Measurements from ENCODE around the gene EXOC6.

EXOC6 gene

GRCh38 chr10:92834331-92834730 is 14.0 kb upstream of the EXOC6 start:
- DNase-seq (ENCODE audit: low spot score) = no peak

DNA sequence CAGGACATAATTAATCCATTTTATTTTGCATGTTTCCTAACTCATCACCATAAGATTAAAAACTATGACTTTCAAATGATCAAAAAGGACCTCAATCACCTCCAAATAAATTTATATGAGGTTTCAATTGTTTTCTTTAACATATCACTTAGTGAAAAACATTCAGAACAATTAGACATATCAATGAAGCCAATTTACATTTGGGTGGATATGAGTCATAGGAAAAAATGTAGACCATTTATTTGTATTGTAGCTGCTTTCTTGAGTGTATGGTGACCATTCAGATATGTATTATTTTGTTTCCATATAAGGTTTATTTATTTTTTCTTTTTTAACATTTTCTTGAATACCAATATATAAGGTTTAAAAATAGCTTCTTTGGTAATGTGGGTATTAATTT is 13.3 kb upstream of the EXOC6 start:
- DNase-seq (ENCODE audit: low spot score) = no peak

DNA sequence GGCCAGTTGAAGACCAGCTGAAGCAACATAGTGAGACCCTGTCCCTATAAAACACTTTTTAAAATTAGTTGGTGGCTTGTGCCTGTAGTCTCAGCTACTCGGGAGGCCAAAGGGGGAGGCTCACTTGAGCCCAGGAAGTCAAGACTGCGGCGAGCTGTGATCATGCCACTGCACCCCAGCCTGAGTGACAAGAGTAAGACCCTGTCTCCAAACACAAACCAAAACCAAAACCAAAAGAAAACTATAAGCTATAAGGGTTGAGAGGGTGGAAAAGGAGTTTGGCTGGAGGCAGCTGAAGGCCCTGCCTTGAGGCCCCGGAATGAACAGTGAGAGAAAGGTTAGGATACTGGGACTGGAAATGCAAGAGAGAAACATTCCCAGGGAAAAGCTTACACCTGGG is 10.9 kb upstream of the EXOC6 start:
- no peak for DNase-seq (ENCODE audit: low spot score)

DNA sequence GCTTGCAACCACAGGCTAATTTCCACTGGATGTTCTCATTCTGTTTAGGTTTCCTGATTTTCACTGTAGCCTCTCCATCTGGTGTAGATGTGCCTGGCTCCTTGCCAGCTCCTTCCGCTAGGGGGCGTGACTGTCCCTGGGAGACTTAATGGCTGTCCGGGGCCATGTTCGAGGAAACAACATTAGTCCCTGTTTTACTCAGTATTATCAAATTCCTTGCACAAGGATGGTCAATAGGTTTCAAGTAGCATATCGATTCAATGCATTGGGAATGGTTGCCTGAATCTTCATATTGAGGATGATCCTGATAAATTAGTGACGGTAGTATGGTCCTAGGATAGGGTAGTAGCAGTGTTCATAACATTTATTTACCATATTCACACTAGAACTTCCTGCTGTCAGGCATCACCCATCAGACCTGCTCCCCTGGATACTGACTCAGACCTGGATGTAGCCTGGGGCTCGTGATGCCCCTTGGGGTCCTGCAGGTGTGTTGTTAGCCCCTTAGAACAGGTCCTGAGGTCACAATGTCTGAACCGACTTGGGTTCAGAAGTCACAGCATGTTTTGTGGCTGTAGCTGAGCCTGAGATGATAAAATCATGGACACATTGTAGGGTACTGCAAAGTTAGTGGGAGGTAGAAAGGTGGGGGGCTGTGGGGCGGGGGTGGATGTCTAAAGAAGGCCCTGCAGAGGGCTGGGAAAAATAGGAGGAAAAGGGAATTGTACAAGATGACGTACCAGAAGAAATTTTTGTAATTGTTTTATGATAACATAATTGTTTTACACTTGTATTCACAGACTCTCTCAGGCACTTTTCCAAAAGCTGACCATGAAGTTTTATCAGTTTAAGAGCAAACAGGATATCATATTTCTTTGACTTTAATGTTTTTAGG is 8.9 kb upstream of the EXOC6 start:
- DNase-seq (ENCODE audit: low spot score) = peak; percentile 53

DNA sequence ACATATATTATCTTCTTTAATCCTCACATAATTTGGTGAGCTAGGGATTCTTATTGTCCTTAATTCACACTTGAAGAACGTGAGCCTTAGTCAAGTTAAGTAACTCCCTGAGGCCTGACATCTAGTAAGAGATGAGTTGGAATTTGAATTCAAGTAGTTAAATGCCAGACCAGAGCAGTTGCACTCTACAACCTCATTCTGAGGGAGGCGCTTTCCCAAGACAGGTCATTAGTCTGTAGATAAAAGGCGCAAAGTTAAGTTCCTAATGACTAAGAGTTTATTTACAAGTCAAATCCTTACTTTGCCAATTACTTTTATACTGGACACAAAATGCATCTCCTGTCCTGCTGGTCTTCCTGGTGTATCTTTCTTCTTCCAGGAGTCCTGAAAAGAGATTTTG is 3.6 kb upstream of the EXOC6 start:
- DNase-seq (ENCODE audit: low spot score) = no peak

- no peak for DNase-seq (ENCODE audit: low spot score)
Measured at GRCh38 chr10:92845921-92846320, 2.4 kb upstream of the EXOC6 start.

GRCh38 chr10:92846344-92846743 is 2.0 kb upstream of the EXOC6 start:
- DNase-seq (ENCODE audit: low spot score) = no peak

GRCh38 chr10:92846854-92847201 is 1.5 kb upstream of the EXOC6 start:
- DNase-seq (ENCODE audit: low spot score) = no peak

DNA sequence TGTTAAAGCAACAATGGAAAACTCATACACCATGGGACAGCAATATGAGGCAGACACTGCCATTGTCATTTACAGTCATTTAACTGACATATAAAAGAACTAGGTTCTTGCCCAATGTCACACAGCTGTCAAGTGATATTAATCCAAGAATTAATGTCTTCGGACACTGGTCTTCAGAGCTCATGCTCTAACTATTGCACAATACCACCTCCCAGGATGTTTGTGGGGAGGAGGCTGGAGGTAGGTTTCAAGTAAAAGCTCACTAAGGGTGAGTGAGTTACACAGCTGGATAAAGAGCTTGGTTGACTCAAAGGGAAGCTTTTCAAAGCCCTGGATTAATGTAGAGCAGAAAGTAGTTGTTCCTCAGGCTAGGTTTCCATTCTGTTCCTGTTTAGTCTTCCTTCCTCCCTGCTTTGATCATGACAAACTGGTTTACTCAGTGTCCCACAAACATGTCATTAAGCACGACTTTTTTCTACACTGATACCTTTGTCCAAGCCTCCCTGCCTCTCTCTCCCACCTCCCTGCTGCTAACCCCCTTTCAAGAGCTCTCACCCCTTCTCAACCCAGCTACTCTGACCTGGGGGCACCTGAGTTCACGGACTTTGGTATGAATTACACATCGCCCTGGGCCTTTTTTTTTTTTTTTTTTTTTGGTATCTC is 987 bp upstream of the EXOC6 start:
- no peak for DNase-seq (ENCODE audit: low spot score)

- no peak for DNase-seq (ENCODE audit: low spot score)
Measured at GRCh38 chr10:92848037-92848440, 281 bp upstream of the EXOC6 start.

GRCh38 chr10:92849234-92849525 is 860 bp downstream of the EXOC6 start:
- no peak for DNase-seq (ENCODE audit: low spot score)

- no peak for DNase-seq (ENCODE audit: low spot score)
Measured at GRCh38 chr10:92849576-92850090, 1.3 kb downstream of the EXOC6 start.

- DNase-seq (ENCODE audit: low spot score) = no peak
Measured at GRCh38 chr10:92850185-92850584, 1.9 kb downstream of the EXOC6 start.

- DNase-seq (ENCODE audit: low spot score) = no peak
Measured at GRCh38 chr10:92851003-92851402, 2.7 kb downstream of the EXOC6 start.

GRCh38 chr10:92855560-92855959 is 7.2 kb downstream of the EXOC6 start:
- no peak for DNase-seq (ENCODE audit: low spot score)

GRCh38 chr10:92857904-92858514 is 9.7 kb downstream of the EXOC6 start:
- no peak for DNase-seq (ENCODE audit: low spot score)

DNA sequence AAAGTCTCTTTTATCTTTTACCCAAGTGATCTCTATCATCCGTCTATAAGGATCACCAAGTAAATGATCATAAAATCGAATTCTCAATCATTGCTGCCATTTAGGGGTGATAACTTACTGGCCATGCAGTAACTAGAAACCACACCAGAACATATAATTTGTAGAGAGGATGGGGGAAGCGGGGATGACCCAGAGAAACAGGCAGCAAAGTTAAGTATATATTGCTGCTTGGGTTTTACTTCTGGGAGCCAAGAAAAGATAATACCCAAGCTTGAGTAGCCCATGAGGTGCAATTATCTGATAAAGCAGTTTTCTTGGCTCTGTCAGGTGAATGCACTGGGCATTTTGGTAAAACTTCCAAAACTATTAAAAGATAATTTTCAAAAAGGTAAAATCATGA is 18.9 kb downstream of the EXOC6 start:
- no peak for DNase-seq (ENCODE audit: low spot score)

GRCh38 chr10:92868036-92868435 is 19.7 kb downstream of the EXOC6 start:
- no peak for DNase-seq (ENCODE audit: low spot score)

DNA sequence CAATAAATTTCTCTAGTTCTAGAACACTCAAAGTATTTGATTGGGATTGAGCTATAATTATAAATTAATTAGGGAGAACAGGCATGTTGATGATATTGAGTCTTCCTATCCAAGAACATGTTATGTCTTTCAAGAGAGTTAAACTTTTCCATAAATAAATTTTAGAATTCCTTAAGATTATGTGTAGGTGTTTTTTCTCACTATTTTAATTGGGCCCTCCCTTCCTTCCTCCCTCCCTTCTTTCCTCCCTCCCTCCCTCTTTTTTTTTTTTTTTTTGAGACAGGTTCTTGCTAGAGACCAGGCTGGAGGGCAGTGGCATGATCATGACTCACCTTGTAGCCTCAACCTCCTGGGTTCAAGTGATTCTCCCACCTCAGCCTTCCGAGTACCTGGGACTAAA is 20.2 kb downstream of the EXOC6 start:
- DNase-seq (ENCODE audit: low spot score) = no peak

DNA sequence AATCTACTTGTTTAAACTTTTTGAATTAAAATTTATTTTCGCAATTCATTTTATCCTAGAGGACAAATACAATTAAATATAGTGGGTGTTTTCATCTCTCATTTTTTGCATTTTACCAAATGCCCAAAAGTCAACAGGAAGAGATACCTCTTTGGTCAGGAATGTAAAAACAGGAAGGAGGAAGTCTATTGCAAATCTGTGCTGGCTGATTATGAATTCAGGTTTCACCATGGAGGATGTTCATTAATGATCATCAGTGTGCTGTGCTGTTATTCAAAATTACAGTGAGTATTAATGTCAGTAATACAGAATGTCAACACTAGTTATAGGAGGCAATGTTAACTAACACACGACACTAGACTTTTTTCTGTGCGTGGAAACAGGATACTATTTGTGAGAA is 24.7 kb downstream of the EXOC6 start:
- DNase-seq (ENCODE audit: low spot score) = no peak

- DNase-seq (ENCODE audit: low spot score) = no peak
Measured at GRCh38 chr10:92876509-92877036, 28.3 kb downstream of the EXOC6 start.

- no peak for DNase-seq (ENCODE audit: low spot score)
Measured at GRCh38 chr10:92880233-92880861, 32.0 kb downstream of the EXOC6 start.

DNA sequence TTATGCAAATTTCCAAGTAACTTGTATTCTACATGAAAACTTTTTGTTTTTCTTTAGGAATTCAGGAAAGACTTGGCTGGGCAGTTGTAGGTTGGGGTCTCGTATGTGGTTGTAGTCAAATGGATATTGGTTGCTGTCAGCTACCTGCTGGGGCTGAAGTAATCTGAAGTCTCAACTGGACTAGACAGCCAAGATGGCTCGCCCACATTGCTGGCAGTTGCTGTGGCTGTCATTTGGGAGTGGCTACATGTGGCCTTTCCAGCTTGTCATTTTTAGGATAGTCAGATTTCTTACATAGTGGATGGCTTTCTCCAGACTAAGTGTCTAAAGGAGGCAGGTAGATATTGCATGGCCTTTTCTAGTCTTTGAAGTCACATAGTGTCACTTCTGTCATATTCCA is 32.6 kb downstream of the EXOC6 start:
- DNase-seq (ENCODE audit: low spot score) = no peak
